GM10248 (cell line): Measurements from ENCODE around the gene SIM2.

Experiments used
- CTCF ChIA-PET: fragments of 300-600 bp; sonication (Branson Sonifier 250); formaldehyde crosslinking; extraction: SDS; loops from one replicate; lab custom pipeline; 2021; ENCODE audit warnings: antibody characterized with exemption; lab: Yijun Ruan, JAX
- POLR2A ChIA-PET: fragments of 350-650 bp; sonication (Branson Sonifier 250); formaldehyde crosslinking; extraction: SDS; loops from one replicate; lab custom pipeline; 2020; ENCODE audit warnings: antibody characterized with exemption; lab: Yijun Ruan, JAX
- DNase-seq: peaks from one replicate; pipeline ENCODE4 v3.0.0; 2012; ENCODE audit errors: extremely low spot score
- CTCF ChIP-seq: IDR thresholded peaks from 2 replicates; pipeline ENCODE4 v1.5.1; 2012; ENCODE audit warnings: mild to moderate bottlenecking, low read depth; ENCODE audit errors: extremely low read depth, missing control alignments, control extremely low read depth

SIM2 gene

GRCh38 chr21:36700971-36701755, 2.2 kb downstream of the SIM2 start:
- peak; percentile 19 for DNase-seq

GRCh38 chr21:36701756-36702621, 3.1 kb downstream of the SIM2 start:
- peak; percentile 15 for DNase-seq
- CTCF ChIA-PET, result interaction anchor here (1.2 kb wide), 1 partner anchor 17 kb away, joined by 3 read pairs; no protein-coding TSS in a partner anchor
- POLR2A ChIA-PET, result no interaction called here
- TF ChIP-seq CTCF, result no peak

More at GRCh38 chr21:36700971-36701755, 2.2 kb downstream of the SIM2 start:
- no peak for TF ChIP-seq CTCF
- ChIA-PET CTCF (interaction anchor here (1.2 kb wide), 1 partner anchor 17 kb away, joined by 3 read pairs; no protein-coding TSS in a partner anchor), POLR2A (no interaction called here)

GRCh38 chr21:36702622-36702968, 3.7 kb downstream of the SIM2 start:
- ChIA-PET CTCF (interaction anchor here (1.2 to 1.6 kb wide), 2 partner anchors 11 to 18 kb away, joined by 3 to 6 read pairs; no protein-coding TSS in a partner anchor), POLR2A (no interaction called here)
- no peak for TF ChIP-seq CTCF
- DNase-seq, result no peak

- POLR2A ChIA-PET, result no interaction called here
- CTCF ChIA-PET, result interaction anchor here (1.6 kb wide), 1 partner anchor 11 kb away, joined by 6 read pairs; no protein-coding TSS in a partner anchor
- DNase-seq, result peak; percentile 12
- TF ChIP-seq CTCF, result no peak
Observed at GRCh38 chr21:36703123-36703522, 4.2 kb downstream of the SIM2 start.

GRCh38 chr21:36703626-36704280, 4.8 kb downstream of the SIM2 start:
- ChIA-PET POLR2A (no interaction called here), CTCF (interaction anchor here (1.6 kb wide), 1 partner anchor 12 kb away, joined by 6 read pairs; no protein-coding TSS in a partner anchor)
- no peak for TF ChIP-seq CTCF
- peak; percentile 18 for DNase-seq

GRCh38 chr21:36704281-36704957, 5.5 kb downstream of the SIM2 start:
- no peak for TF ChIP-seq CTCF
- peak; percentile 26 for DNase-seq
- CTCF ChIA-PET, result interaction anchor here (1.0 to 1.6 kb wide), 2 partner anchors 12 to 13 kb away, joined by 3 to 6 read pairs; no protein-coding TSS in a partner anchor
- POLR2A ChIA-PET, result no interaction called here
